ENCODE measurements around the gene DENND5B.

GRCh38 chr12:31368666-31369361 lies 222.1 kb downstream of the DENND5B start:
- TF ChIP-seq CTCF (IDR thresholded peaks at IDR 0.05) (no peak), POLR2A (IDR thresholded peaks at IDR 0.05) (no peak)

Data from Peyer's patch (tissue), 4 donors.